Astrocyte of the spinal cord (primary cell): ENCODE measurements around the gene AGR2.
A peak's percentile ranks its signal among the peaks of the same experiment; 100 is the strongest.

Source experiments
- DNase-seq: peaks from one replicate; pipeline ENCODE4 v3.0.0; 2011; ENCODE audit warnings: low read depth, low spot score
- H3K4me3 ChIP-seq: 2 replicates; pipeline ENCODE4 v1.5.1; 2011; ENCODE audit warnings: low read depth, mild to moderate bottlenecking, low read length, moderate library complexity
- CTCF ChIP-seq: IDR thresholded peaks from 2 replicates; pipeline ENCODE4 v1.5.1; 2012; ENCODE audit warnings: low read depth, mild to moderate bottlenecking, low read length, inconsistent platforms
- in situ Hi-C: cut with HindIII; loops from 2 replicates; pipeline ENCODE4 v1.10.0; 2017; ENCODE audit warnings: low sequenced_read_pairs

The AGR2 gene

GRCh38 chr7:16759840-16760239 is 45.0 kb downstream of the AGR2 start:
- no peak for TF ChIP-seq CTCF
- in situ Hi-C loops = no loop called here
- no peak for DNase-seq
- H3K4me3 ChIP-seq = no peak overlapping the region

GRCh38 chr7:16758631-16759611 is 45.9 kb downstream of the AGR2 start:
- TF ChIP-seq CTCF = no peak
- in situ Hi-C loops = no loop called here
- H3K4me3 ChIP-seq = no peak overlapping the region
- no peak for DNase-seq

- DNase-seq = no peak
- in situ Hi-C loops = no loop called here
- TF ChIP-seq CTCF = no peak
- no peak overlapping the region for H3K4me3 ChIP-seq
These were observed 46.8 kb downstream of the AGR2 start for GRCh38 chr7:16758036-16758435.

GRCh38 chr7:16755397-16755796 is 49.4 kb downstream of the AGR2 start:
- DNase-seq = peak; percentile 20
- in situ Hi-C loops = no loop called here
- TF ChIP-seq CTCF = no peak
- no peak overlapping the region for H3K4me3 ChIP-seq

- DNase-seq = no peak
- in situ Hi-C loops = no loop called here
- peak overlapping the region; percentile 78 for H3K4me3 ChIP-seq
- no peak for TF ChIP-seq CTCF
These were observed 49.9 kb downstream of the AGR2 start for GRCh38 chr7:16754856-16755317.

GRCh38 chr7:16753932-16754855 is 50.6 kb downstream of the AGR2 start:
- no peak for TF ChIP-seq CTCF
- in situ Hi-C loops = no loop called here
- peak overlapping the region; percentile 78 for H3K4me3 ChIP-seq
- DNase-seq = peak; percentile 23
